HG02981 (cell line): ENCODE data around the gene CHCHD3.

Experiments used
- ATAC-seq: cut with Tn5 transposase; IDR thresholded peaks from one replicate; pipeline ENCODE4 v1.9.1; 2021; ENCODE audit warnings: mild to moderate bottlenecking, moderate library complexity; ENCODE audit not compliant: unreplicated experiment

CHCHD3 gene

DNA sequence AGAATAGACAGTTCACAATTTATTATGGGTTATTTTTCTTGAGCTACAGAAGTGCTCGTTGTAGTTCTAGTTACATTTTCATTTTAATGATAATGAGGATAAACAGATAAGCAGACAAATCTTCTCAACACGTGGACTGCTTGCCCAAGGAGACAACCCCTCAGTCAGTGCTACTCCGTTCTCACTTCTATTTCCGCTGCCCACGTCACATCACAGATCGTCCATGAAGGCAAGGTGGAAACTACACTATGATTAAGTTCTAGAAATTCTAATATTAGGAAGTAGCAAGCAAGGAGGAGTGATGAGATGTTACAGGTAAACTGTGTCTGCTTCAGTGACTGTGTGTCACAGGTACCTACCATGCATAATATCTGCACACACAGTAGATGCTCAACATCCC lies 210.5 kb downstream of the CHCHD3 start:
- ATAC-seq: no peak

DNA sequence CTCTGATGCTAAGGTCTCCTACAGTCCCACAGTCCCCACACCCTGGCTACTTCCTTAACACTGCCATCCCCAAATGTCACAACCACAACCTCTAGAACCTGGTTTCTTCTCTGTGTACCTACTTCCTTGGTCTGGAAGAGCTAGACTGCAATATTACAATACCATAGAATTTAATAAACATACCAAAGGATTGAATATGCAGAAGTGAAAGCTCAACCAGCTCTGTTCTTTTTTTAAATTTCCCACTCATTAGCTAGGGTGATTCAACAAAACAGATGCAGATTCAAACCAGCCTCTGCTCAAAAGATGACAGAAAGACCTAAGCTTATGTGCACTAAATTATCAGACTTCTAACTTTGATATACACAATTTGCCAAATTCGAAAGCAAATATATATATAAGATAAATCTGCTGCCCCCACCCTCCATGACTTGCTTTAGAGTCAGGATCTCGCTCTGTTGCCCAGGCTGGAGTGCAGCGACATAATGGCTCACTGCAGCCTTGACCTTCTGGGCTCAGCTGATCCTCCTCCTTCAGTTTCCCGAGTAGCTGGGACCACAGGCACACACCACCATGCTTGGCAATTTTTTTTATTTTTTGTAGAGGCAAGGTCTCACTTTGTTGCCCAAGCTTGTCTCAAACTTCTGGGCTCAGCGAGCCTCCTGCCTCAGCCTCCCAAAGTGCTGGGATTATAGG lies 212.6 kb downstream of the CHCHD3 start:
- ATAC-seq: no peak

- no peak for ATAC-seq
These were observed 215.3 kb downstream of the CHCHD3 start for GRCh38 chr7:132866551-132866950.

- ATAC-seq: no peak
These were observed 215.8 kb downstream of the CHCHD3 start for GRCh38 chr7:132866144-132866531.

DNA sequence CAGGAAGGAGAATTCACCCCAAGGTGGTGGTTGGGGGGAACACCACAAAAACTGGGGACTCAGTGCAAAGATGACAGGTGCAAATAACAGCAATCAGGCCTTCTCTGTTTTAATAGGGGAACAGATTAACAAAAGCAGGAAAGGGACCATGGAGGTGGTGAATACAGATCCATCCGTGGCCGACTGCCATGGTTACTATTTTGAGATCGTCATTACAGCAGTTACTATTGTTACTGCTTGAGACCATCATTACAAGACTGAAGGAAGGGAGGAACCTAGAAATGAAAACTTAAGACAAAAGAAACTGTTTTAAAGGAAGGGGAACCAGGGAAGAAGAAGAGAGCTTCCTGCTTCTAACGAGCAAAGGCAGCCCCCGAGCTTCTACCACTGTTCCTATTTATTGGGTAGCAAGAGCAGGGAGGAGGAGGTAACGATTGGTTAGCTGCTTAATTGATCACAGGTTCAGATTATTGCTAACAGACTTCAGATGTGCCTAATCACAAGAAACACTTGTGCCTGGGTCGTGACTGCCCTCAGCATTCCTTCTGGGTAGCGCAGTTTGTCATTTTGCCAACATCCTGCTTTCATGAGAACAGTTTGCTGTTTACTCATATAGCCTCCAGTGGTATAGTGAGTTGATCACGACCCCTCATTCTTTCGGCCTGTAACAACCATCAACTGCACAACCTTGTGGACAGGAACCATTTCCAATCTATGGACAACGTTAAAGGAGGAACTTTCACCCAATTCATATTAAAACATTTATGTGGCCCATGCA lies 216.3 kb downstream of the CHCHD3 start:
- ATAC-seq: no peak

DNA sequence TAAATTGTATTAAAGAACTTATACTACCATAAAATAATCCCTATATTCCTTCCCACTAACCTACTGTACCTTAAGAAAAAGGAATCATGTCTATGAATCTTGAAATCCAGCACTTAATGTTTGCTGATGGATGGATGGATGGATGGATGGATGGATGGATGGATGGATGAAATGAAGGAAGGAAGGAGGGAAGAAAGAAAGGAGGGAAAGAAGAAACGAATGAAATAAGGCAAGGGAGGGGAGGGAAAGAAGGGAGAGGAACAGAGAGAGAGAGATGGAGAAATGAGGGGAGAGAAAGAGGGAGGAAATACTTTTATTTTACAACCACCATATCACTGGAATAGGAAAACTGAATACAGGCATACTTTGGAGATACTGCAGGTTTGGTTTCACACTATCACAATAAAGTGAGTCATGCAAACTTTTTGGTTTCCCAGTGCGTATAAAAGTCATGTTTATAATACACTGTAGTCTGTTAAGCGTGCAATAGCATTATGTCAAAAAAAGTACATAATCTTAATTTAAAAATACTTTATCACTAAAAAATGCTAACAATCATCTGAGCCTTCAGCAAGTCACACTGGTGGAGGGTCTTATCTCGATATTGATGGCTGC lies 219.8 kb downstream of the CHCHD3 start:
- no peak for ATAC-seq

DNA sequence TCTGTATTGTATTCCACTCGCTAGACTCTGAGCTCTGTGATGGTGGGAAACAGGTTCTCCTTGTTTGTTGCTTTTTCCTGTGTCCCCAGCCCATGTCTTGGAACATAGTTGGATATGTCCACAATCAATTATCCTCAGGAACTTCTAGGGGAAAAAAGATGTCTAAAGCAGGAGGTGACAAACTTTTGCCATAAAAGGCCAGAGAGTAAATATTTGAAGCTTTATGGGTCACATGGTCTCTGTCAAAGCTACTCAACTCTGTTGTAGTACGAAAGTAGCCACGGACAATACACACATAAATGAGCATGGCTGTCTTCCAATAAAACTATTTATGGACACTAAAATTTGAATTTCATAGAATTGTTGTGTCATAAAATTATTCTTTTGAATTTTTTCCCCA lies 220.5 kb downstream of the CHCHD3 start:
- no peak for ATAC-seq

DNA sequence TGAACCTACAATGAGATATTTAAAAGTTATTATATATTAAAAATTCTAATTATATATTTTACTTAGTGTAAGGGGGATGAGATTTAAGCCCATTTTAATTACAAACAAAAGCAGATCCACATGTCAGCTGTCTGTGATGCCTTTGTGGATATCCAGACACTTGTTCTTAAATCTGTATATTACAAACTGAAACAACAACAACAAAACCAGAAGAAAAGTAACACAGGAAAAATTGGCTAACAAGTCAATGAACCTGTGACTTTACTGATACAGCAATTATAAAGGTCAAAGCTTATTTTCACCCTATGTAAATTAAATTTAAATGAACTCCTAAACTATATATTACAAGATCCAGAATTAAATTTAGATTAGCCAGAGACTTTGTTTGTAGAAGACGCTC lies 222.7 kb downstream of the CHCHD3 start:
- no peak for ATAC-seq

DNA sequence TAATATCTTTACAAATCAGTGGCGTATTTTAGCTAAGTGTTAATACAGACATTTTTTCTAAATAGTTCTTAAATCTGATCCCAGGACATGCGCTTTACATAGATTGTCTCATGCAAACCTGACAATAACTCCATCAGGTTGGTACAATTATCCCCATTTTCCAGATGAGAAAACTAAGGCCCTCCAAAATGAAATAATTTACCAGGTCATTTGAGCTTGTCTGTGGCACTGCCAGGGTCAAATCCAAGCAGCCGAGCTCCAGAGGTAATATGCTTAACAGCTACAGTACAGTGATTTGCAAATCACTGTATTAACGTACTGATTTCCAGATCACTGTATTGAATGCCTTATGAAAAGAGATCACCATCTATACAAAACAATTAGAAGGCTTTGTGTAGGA lies 223.1 kb downstream of the CHCHD3 start:
- ATAC-seq: no peak

DNA sequence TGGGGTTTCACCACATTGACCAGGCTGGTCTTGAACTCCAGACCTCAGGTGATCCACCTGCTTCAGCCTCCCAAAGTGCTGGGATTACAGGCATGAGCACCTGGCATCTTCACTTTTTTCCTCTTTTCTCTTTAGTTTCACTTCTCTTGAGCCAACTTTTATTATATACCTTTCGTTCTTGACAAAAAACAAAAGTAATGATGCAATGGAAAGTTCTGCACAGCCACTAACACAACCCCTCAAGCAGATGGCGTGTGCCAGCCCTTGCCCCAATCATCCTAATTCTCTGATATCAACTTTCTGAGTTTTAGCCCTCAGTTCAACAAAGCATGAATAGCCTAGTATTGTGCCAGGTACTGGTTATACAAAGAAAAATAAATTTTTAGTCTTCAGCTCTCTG lies 223.6 kb downstream of the CHCHD3 start:
- ATAC-seq: no peak

GRCh38 chr7:132857703-132858102 lies 224.2 kb downstream of the CHCHD3 start:
- no peak for ATAC-seq

DNA sequence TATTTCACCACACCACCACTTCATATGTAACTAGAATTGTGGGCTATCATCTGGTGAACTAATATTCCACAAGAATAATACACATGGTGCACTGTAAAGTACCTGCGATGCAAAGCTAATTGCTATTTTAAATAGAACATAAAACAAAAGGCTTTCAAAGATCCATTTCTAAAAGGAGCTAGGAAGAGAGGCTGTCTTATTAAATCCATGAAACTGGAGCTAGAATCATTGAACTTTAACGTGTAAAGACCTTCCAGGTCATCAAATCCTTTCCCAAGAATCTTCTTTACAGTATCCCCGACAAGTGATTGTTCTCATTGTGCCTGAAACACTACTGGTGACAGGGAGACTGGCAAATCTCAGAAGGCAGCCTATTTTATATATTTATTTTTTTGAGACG lies 224.9 kb downstream of the CHCHD3 start:
- ATAC-seq: no peak

- ATAC-seq: no peak
These were observed 225.5 kb downstream of the CHCHD3 start for GRCh38 chr7:132856416-132856815.

DNA sequence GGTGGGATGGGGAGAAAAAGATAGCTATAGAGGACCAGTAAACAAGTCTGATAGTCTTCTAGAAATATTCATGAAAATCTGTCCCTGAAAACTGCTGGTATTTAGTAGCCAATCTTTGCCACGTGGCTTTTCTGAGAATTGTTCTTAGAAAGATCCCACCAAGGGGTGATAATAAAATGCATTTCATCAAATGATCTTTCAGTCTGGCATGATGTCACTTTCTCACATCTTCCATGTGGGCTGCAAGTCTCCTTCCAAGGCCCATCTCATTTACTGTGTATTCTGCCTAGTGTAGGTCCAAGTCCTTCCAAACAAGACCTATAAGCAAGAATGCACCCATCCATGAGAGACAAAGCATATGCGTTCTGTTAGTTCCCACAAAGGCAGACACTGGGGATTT lies 226.0 kb downstream of the CHCHD3 start:
- no peak for ATAC-seq

- ATAC-seq: no peak
These were observed 227.7 kb downstream of the CHCHD3 start for GRCh38 chr7:132854238-132854637.

GRCh38 chr7:132847376-132847775 lies 234.5 kb downstream of the CHCHD3 start:
- no peak for ATAC-seq

- ATAC-seq: no peak
These were observed 235.8 kb downstream of the CHCHD3 start for GRCh38 chr7:132846086-132846485.

GRCh38 chr7:132842478-132842877 lies 239.4 kb downstream of the CHCHD3 start:
- no peak for ATAC-seq

GRCh38 chr7:132840199-132840598 lies 241.7 kb downstream of the CHCHD3 start:
- ATAC-seq: no peak

DNA sequence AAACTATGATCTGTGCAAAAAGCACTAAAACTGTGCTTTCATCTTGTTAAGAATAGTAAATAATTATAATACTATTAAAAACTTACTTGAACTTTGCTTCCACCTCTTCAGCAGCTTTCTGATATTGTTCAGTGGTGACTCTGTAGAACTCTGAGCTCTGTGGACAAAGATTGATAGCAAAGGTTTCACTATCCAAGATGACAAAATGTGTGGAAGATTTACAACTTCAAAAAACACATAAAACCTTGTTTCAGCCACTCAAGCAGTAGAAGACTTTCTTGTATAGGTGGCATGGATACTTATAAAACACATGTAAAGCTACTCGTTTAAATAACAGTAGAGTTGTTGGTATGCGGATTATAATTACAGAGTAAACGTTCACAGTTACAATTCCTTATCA lies 243.6 kb downstream of the CHCHD3 start:
- no peak for ATAC-seq

GRCh38 chr7:132837529-132837928 lies 244.4 kb downstream of the CHCHD3 start:
- no peak for ATAC-seq

DNA sequence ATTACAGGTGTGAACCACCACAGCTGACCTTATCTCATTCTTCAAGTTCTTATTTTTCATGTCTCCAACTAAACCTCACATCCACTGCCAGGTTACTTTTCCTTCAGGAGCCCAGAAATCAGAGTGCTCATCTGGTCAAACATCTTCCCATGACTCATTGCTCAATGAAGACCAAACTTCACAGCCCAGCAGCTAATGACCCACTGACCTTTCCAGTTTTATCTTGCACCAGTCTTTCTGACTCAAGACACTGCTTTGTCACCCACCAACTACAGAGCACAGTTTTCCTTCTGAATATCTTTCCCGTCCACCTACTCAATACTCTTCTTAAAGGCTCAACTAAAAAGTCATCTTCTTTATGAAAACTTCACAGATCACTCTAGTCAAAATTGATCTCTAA lies 245.1 kb downstream of the CHCHD3 start:
- no peak for ATAC-seq
